ENCODE results near the gene TBC1D22B. TPM values are rescaled to one million over a fixed set of nuclear protein-coding genes. Genes with fewer than 3 reads are reported as not detected.

Gene TBC1D22B
- polyA plus RNA-seq, 2 of the 4 experiments (the other 2 are of a cell fraction) = 5.7 to 6.4 TPM

GRCh38 chr6:37242429-37243052, 15.0 kb upstream of the TBC1D22B start (continued):
- TF ChIP-seq ELK1 (IDR thresholded peaks at IDR 0.05; ENCODE audit: low read depth, low read length) = no peak
- peak in 1 of 2 experiments; percentile 37; a peak in 1 of 5 replicates for TF ChIP-seq EP300 (IDR thresholded peaks at IDR 0.05)
- no peak for TF ChIP-seq MAFK (IDR thresholded peaks at IDR 0.05; ENCODE audit: partially characterized antibody)

GRCh38 chr6:37243131-37243815, 14.3 kb upstream of the TBC1D22B start:
- H3K4me3 ChIP-seq = 0 out of 3 replicates have a peak overlapping the region, but pooled peaks have one; percentile 19
- H3K27ac ChIP-seq = peak overlapping the region; percentile 93 to 94
- no peaks in the 10 kb centered on the region for H3K9me3 ChIP-seq
- peak overlapping the region; percentile 59 for H3K4me2 ChIP-seq
- CTCF ChIA-PET = interaction anchor here (1.2 to 3.0 kb wide), 3 partner anchors 33 to 358 kb away, joined by 4 to 10 read pairs (median 4); partner anchors contain the start of gene C6orf89
- TF ChIP-seq RNF2 (IDR thresholded peaks at IDR 0.05; ENCODE audit: borderline replicate concordance, low read depth) (no peak), E2F6 (IDR thresholded peaks at IDR 0.05; ENCODE audit: borderline replicate concordance, low read depth) (no peak), EHMT2 (IDR thresholded peaks at IDR 0.05; ENCODE audit: low read depth) (no peak), BHLHE40 (IDR thresholded peaks at IDR 0.05; ENCODE audit: low read depth, low read length) (no peak), ZNF302 (CRISPR knock-in tag; IDR thresholded peaks at IDR 0.05) (no peak), ATOH8 (CRISPR knock-in tag; IDR thresholded peaks at IDR 0.05; ENCODE audit: low read depth) (no peak), MYC (IDR thresholded peaks at IDR 0.05; ENCODE audit: borderline replicate concordance, low read length) (no peak), GATA3 (IDR thresholded peaks at IDR 0.05; ENCODE audit: borderline replicate concordance) (no peak), ELK1 (IDR thresholded peaks at IDR 0.05; ENCODE audit: low read depth, low read length) (no peak), TP53 (CRISPR knock-in tag; IDR thresholded peaks at IDR 0.05) (no peak), RARB (CRISPR knock-in tag; IDR thresholded peaks at IDR 0.05) (no peak)
- DNase-seq (ENCODE audit: low read depth in 1 of 2, low spot score in 1 of 2) (no peak), FAIRE-seq (no peak), ATAC-seq (no peak)
- 72% methylated on average over 6 of the region's 8 CpGs for WGBS (ENCODE audit: missing lambda C conversion rate)
- peaks cover 72% of the 10 kb centered on the region for H3K4me1 ChIP-seq
- POLR2A ChIA-PET = interaction anchor here (0.6 to 1.5 kb wide), 3 partner anchors 14 to 222 kb away, joined by 3 to 10 read pairs (median 6); partner anchors contain the start of genes TBC1D22B and TMEM217

GRCh38 chr6:37243816-37244370, 13.7 kb upstream of the TBC1D22B start:
- CTCF ChIA-PET = interaction anchor here (1.3 kb wide), 2 partner anchors 13 to 36 kb away, joined by 4 read pairs; no protein-coding TSS in a partner anchor
- H3K4me1 ChIP-seq = peaks cover 66% of the 10 kb centered on the region
- FAIRE-seq (no peak), ATAC-seq (no peak), DNase-seq (ENCODE audit: low read depth in 1 of 2, low spot score in 1 of 2) (no peak)
- POLR2A ChIA-PET = no interaction called here
- 59% methylated on average over 3 of the region's 3 CpGs for WGBS (ENCODE audit: missing lambda C conversion rate)
- no peak overlapping the region for H3K4me3 ChIP-seq
- peak overlapping the region; percentile 93 to 94 for H3K27ac ChIP-seq
- H3K4me2 ChIP-seq = peak overlapping the region; percentile 59
- no peaks in the 10 kb centered on the region for H3K9me3 ChIP-seq
- no peak for TF ChIP-seq MYC (IDR thresholded peaks at IDR 0.05; ENCODE audit: borderline replicate concordance, low read length)
- no peak for TF ChIP-seq ZFP36 (IDR thresholded peaks at IDR 0.05; ENCODE audit: borderline replicate concordance, partially characterized antibody)
- TF ChIP-seq HEYL (CRISPR knock-in tag; IDR thresholded peaks at IDR 0.05) = no peak
- TF ChIP-seq RAD21 (conservative IDR thresholded peaks at IDR 0.05 in 1 of 2, IDR thresholded peaks at IDR 0.05 in 1 of 2) = no peak
- TF ChIP-seq CHD4 (IDR thresholded peaks at IDR 0.05; ENCODE audit: borderline replicate concordance) = no peak
- TF ChIP-seq ATOH8 (CRISPR knock-in tag; IDR thresholded peaks at IDR 0.05; ENCODE audit: low read depth) = no peak
- TF ChIP-seq NR3C1 (IDR thresholded peaks at IDR 0.05) = no peak
- TF ChIP-seq USF2 (IDR thresholded peaks at IDR 0.05) = no peak
- TF ChIP-seq GATA3 (IDR thresholded peaks at IDR 0.05; ENCODE audit: borderline replicate concordance) = no peak
- no peak for TF ChIP-seq HOXA7 (CRISPR knock-in tag; IDR thresholded peaks at IDR 0.05)
- TF ChIP-seq PBX3 (IDR thresholded peaks at IDR 0.05) = no peak
- TF ChIP-seq KDM5A (IDR thresholded peaks at IDR 0.05) = no peak
- TF ChIP-seq RARB (CRISPR knock-in tag; IDR thresholded peaks at IDR 0.05) = no peak
- TF ChIP-seq PHF8 (IDR thresholded peaks at IDR 0.05; ENCODE audit: borderline replicate concordance, low read depth) = no peak
- no peak for TF ChIP-seq POLR2A (IDR thresholded peaks at IDR 0.05; ENCODE audit: low read length)
- no peak for TF ChIP-seq CHD2 (IDR thresholded peaks at IDR 0.05; ENCODE audit: low read length, partially characterized antibody)
